Measurements from ENCODE around the gene ABCC9.

DNA sequence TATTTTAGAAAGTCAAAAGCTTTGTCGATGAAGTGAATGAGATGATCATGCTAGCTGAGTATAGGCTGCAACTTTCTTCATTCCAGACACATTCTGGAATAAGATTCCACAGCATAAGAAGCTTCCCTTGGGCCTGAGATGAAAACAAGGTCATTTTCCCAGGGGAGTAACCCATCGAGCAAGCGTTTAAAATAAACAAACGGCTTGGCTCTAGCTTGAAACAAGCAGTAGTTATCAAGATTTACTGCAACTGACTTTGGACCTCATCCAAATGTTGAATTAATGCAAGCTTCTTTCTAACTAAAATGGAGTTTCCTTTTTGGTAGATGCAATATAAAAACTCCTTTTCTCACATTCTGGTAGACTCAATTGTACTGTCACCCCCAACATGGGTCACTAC lies 189.7 kb downstream of the ABCC9 start:
- TF ChIP-seq FOXA1 (IDR thresholded peaks at IDR 0.05) = no peak
- no peak for TF ChIP-seq FOXK2 (IDR thresholded peaks at IDR 0.05)
- no peak for TF ChIP-seq SP1 (IDR thresholded peaks at IDR 0.05)
- TF ChIP-seq PKNOX1 (IDR thresholded peaks at IDR 0.05) = peak; percentile 70
- TF ChIP-seq NFRKB (IDR thresholded peaks at IDR 0.05) = no peak
- TF ChIP-seq FOXM1 (IDR thresholded peaks at IDR 0.05; ENCODE audit: borderline replicate concordance) = no peak
- TF ChIP-seq L3MBTL2 (conservative IDR thresholded peaks at IDR 0.05) = no peak
- TF ChIP-seq ZNF384 (IDR thresholded peaks at IDR 0.05) = no peak
- TF ChIP-seq BHLHE40 (IDR thresholded peaks at IDR 0.05; ENCODE audit: borderline replicate concordance) = no peak
- TF ChIP-seq SUZ12 (IDR thresholded peaks at IDR 0.05) = no peak
- TF ChIP-seq CTBP1 (IDR thresholded peaks at IDR 0.05; ENCODE audit: borderline replicate concordance) = no peak
- TF ChIP-seq HDGF (IDR thresholded peaks at IDR 0.05; ENCODE audit: borderline replicate concordance) = no peak

All from HEK293T (cell line).